ENCODE results near the gene BMP5.

Gene BMP5

DNA sequence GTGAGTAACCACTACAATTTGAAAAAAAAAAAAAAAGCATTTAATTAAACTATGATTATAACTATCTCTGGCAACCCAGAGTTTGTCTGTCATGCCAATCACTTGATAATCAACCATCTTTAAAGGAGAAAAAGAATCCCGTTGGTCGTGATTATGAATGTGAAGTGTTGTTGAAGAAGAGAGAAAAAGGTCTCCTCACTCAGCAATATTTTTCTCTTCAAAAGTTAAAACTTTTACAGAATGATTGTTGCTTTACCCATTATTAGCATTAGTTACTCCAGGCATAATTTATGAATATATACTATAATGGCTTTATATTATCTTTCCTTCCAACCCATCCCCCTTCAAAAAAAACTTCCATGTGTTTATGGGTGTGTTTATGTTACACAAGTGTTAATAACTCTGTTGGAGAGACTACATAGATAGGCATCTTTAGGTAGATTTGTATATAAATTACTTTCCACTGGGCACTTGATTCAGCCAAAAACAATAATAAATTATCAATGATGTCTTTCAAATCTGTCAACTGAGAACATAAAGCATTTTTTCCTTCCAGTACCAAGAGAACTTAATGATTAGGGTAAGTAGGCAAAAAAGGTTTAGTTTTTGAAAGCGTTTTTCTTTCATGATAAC, 5.1 kb downstream of the BMP5 start:
- DNase-seq = no peak

DNA sequence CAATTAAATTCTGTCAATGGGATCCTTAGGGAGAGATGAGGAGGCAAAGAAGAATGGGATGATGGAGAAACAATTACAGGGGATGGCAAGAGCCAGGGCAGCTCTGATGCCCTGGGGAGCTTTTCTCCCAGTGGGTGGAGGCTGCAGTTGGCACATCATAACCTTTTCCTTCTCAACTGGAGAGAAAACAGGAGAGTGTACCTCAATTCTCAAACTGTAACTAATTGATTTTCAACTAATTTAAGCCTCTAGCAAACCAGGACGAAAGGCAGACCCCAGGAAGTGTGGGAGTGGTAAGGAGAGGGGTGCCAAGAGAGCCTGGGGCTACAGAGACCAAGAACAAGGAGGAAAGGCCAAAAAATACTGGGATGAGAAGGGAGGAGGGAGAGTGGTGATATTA, 5.7 kb downstream of the BMP5 start:
- DNase-seq = no peak

DNA sequence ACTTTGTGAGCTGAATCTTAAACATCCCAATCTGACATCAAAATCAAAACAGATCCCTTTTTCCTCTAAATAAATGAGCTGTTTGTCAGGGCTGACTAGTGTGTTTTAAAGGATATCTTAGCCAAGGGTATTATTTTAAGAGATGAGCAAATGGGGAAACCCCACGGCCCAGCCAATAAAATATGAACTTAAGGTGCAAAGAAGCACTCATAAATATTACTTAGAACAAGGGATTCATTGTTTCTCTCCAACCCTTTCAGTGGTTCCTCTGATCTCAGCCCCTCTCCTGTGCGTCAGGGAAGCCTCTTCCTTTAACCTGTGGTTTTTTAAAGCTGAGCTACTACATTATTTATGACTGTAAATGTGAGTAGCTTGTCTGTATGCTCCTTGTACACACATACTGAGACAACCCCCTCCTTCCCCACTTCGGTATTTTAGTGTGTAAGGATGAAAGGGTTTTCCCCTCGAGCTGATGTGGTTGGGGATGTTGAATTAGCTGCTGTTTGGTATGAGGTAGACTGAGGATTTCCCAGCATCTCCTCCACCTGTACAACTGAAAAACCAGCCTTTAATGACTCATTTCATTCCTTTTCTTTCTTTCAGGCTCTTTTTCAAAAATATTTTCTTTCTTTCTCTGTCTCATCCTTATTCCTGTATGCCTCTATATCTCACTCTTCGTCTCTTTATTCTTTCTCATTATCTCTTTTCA, 6.5 kb downstream of the BMP5 start:
- no peak for DNase-seq

DNA sequence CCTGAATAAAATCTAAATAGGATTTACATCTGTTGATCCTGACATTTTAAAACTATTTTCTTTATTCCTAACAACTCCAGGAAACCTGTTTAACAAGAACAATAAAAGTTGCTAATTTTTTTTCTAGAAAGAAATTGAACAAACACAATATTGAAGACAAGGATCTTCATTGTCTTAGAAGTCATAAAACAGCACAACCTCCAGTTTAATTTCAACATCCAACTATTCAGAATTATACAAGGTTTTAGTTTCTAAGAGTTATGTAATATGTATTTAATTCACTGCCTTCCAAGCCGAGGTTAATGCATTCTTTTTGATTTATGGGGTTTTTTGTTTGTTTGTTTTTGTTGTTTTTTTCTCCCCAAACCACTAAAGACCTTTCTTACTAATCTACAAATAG, 7.2 kb downstream of the BMP5 start:
- DNase-seq = no peak

DNA sequence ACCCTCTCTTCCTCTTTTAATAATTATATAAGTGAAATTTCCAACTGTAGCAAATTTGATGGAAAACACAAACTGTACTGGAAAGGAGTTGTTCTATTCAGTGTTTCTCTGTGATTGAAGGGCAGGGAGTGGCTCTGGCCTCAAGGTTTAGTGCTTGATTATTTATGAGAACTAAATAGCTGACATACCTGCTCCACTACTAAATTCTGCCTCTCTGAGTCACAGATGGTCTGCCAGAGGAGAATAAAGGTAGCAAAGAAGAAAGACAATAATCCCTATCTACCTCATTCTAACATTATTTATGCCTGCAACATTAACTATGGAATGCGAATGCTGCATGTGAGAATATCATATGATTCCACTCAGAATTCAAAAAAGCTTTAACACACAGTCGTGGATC, 9.3 kb downstream of the BMP5 start:
- no peak for DNase-seq

DNA sequence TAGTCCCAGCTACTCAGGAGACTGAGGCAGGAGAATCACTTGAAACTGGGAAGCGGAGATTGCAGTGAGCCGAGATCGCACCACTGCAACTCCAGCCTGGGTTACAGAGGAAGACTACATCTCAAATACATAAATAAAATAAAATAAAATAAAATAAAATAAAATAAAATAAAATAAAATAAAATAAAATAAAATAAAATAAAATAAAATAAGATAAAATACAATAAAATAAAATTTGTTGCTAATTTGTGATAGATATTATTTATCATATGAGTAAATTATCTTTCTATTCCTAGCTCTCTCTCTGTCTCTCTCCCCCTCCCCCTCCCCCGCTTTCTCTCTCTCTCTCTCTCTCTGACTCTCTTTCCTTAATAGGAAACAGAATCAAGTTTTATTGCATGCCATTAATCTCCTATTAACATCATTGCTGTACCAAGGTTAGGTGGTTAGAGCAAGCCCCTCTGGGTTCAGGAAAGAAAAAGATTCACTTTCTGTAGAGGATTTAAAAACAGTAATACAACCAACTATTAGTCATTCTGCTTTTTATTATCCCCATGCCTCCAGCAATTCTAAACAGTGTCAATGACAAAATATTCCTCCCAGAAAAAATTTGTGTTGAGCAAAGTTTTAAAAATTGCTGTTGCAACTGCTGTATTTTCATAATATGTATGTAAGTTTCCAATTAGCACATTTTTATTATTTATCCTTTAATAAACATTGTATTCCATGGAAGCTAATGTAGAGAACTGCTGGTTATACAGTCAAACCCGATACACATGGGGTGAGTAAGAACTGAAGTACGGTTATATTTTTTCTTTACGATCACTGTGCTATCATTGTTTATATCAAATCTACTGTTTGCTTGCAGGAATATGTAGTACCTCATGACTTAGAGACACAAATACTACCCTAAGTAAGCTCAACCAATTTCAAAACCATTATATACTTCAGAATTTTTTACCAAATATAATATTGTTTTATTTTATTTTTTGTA, 22.1 kb downstream of the BMP5 start:
- no peak for DNase-seq

DNA sequence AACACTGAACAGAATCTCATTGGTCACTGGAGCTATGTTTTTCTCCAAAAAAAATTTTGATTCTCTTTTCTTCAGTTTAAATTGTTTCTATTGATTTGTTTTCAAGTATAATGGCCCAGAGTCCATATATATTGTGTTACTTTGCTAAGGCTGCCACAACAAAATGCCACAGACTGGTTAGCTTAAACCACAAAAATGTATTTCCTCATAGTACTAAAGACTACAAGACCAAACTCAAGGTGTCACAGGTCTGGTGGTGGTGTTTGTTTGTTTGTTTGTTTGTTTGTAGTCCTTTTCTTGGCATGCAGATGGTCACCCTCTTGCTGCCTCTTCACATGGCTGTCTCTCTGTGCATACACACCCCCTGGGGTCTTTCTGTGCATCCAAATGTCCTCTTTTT, 34.0 kb downstream of the BMP5 start:
- no peak for DNase-seq

DNA sequence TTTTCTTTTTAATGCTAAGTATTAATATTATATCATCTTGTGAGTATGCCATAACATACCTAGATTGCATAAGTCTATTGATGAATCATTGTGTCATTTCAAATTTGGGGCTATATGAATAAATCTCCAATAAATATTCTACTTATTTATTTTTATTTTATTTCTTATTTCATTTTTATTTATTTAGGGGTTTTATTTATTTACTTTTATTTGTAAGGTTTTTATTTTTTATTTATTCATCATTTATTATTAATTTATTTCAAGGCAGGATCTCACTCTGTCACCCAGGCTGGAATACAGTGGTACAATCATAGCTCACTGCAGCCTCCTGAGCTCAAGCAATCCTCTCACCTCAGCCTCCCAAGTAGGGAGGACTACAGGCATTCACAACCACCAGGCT, 36.3 kb downstream of the BMP5 start:
- no peak for DNase-seq

DNA sequence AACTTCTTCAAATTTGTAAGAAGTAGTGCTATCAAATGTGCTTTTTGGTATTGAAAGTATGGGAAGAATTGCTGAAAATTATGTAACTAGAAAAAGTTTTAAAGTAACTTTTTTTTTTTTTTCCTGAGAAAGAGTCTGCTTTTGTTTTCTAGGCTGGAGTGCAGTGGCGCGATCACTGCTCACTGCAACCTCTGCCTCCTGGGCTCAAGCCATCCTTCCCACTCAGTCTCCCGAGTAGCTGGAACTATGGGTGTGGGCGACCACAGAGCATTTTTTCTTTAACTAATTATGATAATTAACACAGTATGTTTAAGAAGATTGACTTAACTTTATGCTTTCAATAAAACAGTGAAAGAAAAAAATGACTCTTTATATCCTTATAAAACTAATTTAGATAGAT, 38.4 kb downstream of the BMP5 start:
- DNase-seq = no peak

DNA sequence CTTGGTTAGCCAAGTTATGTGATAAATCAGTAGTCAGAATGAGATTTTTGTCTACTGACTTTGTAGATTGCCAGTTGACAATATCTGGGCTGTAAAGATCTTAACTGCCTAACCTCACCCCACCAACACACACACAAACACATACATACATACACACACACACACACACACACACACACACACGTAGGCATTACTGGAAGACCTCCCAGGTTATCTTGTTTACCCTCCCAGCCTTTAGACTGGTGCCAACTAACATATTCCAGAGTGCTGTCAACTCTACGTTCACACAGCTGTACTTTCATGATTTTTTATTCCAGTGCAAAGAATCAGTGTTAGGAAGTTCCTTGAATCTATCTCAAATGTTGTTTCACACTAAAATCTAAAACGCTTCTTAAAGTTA, 38.9 kb downstream of the BMP5 start:
- no peak for DNase-seq

DNA sequence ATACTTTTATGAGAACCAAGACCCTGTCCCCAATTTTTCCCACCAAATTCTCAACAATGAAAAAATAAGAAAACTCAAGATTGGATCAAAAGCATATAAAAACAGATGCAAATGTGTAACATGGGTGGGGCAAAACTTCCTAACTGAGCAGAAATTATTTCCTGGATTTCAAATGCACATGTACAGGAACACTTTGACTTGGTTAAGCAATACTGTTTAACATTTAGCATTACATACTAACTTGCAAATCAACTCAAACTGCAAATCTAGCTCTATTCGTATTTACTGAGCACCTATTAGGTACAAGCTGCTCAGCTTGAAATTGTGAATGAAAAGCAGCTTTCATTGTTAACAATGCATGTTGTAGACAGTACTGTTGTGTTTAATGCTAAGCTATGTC, 40.2 kb downstream of the BMP5 start:
- no peak for DNase-seq

DNA sequence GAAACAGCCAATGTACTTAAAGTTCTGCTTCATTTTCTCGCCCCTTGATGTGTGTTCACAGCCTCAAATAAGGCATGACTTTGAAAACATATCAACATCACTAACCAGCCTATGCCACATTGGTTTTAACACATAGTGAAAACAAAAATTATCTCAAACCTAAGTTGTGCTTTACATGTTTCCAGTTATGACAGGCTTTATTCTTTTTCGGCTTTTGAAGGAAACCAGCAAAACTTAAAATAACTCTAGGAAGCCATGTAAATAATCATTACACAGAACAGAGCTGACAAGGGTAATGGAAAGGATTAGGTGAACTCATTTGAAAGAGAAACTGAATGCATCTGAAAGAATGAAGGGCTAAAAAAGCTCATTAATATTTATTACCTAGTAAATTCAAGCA, 42.1 kb downstream of the BMP5 start:
- DNase-seq = no peak

DNA sequence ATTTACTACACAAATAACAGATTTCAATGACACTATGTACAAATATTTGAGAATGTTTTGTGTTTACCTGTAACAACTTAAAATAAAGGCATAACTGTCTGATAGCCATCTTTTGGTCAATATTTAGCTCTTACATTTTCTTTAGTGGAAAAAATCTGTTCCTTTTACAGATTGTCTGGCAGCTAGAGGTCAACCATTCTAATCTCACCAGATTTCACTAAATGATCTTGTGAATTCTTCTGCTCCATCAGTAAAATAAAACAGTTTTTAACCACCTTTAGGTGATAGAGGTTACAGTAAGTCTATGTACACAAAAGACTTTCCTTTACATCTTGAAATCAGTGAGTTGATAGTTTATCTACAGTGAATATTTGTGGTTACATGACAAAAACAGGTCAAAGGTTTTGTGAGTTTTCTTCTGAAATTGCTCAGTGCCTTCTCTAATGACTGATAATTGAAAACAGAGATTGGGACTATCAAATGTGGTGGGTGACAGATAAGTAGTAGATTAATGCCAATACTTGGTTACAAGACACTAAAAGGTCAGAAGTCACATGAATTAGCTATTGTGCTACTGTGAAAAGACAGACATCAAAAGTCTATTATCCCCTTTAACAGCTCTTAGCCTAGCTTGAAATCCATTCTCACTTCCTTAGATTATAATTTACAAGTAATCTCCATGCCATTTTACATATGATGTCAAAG, 47.4 kb downstream of the BMP5 start:
- DNase-seq = no peak

DNA sequence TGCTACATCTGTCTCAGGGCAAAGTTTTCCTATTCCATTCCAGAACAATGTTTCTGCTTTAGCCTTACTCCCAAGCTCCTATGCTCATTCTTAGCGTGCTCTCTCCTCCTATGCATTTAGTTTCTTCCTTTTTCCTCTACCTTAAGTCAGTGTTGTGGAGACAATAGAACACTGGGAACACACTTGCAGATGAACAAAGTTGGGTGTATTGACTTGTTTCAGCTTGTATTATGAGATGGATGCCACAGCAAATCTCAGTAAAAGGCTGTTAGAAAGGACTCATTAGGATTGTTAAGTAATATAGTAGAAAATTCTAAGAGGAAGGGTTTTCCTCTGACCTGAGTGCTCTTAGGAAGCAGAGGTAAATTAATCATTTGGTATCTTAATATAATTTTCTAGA, 48.4 kb downstream of the BMP5 start:
- DNase-seq = no peak

DNA sequence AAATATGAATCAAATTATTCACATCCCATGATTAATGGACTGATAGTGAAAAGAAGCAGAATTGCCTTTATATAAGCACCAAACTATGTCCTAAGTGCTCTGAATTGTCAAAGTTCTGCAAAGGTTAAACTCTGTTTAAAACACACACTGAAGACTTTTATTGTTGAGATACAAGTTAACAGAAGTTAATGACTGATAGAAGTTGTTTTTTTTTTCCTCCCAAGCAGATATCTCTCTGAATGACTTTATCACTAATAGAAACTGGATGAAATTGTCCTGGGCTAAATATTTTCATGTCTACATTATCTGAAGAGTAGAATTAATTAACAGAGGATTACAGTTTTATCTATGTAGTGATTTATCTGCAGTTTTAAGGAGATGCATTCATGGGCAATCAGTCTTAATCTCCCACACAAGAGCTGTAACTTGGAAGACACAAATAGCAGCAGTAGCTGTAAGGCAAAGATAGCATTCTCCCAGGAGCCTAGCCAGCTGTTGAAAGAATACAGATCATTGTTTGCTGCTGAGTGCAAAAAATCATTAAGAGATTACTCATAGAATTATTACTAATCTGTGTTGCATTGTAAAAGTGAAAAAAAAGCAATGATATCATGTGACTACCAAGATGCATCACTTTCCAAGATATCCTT, 49.9 kb downstream of the BMP5 start:
- no peak for DNase-seq

DNA sequence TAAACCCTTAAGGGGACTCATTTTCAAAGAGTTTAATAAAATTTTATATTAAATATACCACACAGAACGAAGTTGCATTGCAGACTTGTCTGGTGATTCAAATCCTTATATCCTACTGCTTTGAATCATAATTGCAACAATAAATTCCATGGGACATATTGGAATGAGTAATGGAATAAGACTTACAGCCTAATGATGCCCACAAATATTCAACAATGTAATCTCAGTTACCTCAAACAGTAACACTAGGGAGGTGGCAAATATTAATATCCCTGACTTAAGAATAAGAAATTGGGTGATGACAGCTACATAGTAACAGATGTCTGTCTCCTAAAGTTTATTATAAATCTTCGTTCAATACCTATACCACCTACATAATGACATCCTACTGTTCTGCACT, 52.6 kb downstream of the BMP5 start:
- DNase-seq = no peak

DNA sequence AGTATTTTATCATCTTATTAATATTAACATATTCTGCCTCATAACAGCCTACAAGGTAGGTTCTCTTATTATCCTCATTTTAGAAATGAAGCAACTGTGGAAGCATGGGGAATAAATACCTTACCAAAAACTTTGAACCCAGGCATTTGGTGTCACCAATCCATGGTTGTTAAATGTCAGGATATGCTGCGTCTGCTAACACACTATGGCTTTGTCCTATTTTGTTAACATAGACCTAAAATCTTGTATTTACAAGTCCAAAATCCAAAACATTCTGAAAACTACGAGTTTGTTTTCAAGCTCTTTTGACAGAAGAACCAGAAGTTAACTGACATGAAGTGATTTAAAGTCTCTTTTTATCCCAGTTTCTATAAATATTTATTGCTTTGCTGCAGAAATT, 53.4 kb downstream of the BMP5 start:
- no peak for DNase-seq

DNA sequence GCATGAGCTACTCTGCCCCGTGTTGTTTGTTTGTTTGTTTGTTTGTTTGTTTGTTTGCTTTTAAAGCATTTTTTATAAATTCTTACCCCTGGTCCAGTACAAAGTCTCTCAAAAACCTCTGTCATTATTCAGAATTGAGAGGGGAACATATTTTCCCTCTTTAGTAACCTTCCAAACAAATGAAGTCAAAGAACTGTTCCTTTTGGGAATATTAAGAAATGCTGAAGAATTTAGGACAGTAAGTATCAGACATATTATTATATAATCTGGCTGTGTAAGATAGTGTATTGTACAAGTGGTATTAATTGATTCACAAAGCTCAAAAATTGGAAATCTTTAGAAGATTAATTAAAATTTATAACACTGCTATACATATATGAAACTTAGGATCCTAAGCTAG, 54.7 kb downstream of the BMP5 start:
- no peak for DNase-seq

DNA sequence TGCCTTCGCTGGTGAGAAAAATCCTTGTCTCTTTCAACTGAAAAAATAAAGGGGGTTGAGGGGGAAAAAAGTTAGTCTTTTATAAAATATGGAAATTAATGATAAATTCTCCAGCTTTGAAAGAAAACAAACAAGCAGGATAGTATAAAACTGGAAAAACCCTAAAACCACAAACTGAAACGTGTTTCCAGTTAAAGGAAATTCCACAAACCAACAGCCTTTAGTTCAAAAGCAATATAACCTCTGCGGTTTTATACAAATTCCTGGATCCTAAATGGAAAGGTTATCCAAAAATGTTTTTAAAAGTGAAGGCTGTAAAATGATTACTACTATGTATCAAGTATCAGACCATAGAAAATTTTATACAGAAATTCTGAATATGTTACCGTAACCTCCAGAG, 55.6 kb downstream of the BMP5 start:
- no peak for DNase-seq

DNA sequence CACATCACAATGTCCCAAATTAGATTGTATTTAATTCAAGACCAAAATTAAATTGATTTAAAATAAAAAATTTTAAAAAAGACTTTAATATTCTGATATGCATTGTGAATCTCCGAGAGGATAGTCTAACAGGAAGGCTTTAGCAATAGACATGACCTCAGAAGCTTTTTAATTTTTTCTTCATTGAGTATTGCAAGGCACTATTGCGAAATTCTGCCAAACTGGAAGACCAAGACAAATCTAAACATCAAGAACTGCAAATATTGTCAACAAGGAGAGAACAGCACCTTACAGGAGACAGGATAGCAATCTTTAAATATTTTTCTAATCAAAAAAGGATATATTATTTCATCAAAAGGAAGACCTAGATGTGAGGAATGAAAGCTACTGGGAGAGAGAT, 56.9 kb downstream of the BMP5 start:
- no peak for DNase-seq

DNA sequence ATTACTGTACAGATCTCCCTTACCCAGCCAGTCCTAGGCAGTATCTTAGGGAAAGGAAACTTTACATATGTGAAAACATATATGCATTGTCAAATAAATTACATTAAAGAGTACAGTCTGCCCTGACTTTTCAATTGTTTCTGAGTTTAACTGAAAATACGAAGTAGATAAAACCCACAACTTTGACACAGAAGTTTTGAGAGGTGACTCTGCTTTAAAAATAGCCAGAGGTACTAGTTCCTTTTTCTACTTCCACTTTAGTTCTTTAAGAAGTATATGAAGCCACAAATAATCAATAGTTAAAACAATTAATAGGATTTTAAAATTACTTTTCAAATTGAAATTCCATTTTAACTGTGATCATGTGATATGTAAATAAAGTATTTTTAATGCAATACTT, 62.9 kb downstream of the BMP5 start:
- no peak for DNase-seq

DNA sequence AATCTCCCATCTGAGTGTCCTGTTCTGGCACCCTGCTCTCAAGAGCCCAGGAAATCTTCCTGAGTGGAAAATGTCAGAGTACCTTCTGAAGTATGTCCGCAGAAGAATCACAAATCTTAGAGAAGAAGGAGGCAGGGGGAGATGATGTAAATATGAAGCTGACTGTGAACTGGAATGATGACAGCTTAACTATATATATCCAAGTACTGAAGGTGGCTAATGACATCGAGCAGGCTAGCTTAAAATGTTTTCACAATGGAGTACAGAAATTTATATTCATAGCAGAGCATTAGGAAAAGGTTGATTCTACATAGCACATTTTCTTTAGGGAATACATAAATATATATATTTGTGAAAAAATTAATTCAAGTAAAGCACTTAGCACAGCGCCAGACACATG, 64.3 kb downstream of the BMP5 start:
- no peak for DNase-seq

DNA sequence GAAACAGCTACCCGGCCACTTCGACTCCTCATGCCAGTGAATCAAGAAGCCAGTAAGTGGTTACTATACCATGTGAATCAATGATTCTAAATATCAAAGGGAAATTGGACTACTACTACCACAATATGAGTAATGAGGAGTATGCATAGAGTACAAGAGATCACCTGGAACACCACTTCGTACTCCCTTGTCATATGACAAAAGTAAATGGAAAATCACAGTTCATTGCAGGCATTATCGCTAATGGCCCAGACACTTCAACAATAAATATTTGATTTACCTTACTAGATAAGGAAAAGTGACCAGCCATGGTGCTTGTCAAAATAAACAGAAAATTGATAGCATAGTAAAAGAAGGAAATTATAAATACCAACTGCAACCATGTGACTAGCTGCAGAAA, 73.1 kb downstream of the BMP5 start:
- DNase-seq = no peak

Measured in NCI-H2107 (cell line).